DMS79 (cell line): ENCODE results near the gene RANBP3.
"Not testable (repeated sequence)": the region's sequence is repeated elsewhere in the genome, so short reads cannot be mapped to it uniquely, and the experiment has no call there.

Source experiments
- DNase-seq: peaks from one replicate; lab custom pipeline; 2025; lab: John Stamatoyannopoulos, UW

RANBP3 gene, protein sequence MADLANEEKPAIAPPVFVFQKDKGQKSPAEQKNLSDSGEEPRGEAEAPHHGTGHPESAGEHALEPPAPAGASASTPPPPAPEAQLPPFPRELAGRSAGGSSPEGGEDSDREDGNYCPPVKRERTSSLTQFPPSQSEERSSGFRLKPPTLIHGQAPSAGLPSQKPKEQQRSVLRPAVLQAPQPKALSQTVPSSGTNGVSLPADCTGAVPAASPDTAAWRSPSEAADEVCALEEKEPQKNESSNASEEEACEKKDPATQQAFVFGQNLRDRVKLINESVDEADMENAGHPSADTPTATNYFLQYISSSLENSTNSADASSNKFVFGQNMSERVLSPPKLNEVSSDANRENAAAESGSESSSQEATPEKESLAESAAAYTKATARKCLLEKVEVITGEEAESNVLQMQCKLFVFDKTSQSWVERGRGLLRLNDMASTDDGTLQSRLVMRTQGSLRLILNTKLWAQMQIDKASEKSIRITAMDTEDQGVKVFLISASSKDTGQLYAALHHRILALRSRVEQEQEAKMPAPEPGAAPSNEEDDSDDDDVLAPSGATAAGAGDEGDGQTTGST

DNA sequence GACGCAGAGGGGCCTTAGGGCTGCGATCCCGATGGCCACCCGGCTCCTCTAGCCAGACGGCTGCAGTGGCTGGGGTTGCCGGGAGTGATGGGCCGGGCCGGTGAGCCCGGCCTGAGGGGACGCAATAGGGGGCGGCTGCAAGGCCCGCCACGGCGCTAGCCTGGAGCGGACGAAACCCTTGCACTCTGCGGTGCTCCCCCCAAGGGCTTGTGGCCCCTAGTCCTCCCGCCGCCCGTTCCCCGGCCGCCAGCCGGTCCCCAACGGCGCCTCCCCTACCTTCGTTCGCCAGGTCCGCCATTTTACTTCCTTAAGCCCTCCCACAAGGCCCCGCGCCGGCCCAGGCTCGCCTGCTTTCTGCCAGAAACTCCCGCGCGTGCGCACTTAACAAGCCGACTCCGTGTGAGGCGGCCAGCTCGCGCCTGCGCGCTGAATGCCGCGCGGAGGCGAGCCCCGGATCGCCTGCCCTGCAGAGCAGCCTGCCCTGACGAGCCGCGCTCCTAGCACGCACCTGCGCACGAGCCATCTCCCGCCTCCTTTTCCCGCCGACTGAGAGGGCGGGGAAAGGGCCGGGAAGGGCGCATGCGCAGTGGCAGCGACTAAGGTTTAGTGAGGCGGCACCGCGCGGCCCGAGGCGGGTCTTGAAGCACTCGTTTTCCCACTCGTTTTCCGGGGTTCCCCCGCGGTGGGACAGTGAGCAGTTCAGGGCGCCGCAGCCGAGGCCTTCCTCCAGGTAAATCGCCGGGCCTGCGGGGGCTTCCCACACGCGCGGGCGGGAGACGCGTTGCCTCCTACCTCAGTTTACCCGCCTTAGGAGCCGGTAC lies at the start of gene RANBP3:
RANBP3 (minus strand) TSS at position 356 of the 821 bp plus-strand sequence; CDS start at position 298, 58 bp downstream.
- DNase-seq: peak; percentile 96

- no peak for DNase-seq
These were observed 48.7 kb upstream of the RANBP3 start for GRCh38 chr19:6026390-6027227.

DNA sequence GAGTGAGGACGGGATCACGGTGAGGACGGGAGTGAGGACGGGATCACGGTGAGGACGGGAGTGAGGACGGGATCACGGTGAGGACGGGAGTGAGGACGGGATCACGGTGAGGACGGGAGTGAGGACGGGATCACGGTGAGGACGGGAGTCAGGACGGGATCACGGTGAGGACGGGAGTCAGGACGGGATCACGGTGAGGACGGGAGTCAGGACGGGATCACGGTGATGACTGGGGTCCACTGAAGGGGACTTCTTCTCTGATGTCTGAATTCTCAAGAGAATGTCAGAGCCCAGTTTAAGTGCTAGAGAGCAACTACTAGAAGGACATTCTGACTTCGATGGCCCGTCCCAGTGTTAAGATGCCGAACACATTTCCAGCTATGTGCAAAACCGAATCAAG lies 46.8 kb upstream of the RANBP3 start:
- not testable (repeated sequence) for DNase-seq

DNA sequence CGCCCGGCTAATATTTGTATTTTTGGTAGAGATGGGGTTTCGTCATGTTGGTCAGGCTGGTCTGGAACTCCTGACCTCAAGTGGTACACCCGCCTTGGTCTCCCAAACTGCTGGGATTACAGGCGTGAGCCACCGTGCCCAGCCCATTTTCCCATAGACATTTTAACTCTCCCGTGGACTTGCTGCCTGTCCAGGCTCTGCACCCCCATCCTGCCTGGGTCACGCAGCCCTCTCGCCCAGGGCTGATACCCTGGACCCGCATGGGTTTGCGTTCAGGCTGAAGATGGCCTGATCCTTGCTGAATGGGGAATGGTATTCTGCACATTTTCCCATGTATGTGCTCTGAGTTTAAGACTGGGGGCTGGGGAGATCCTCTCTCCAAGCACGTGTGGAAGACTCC lies 46.0 kb upstream of the RANBP3 start:
- no peak for DNase-seq

- no peak for DNase-seq
These were observed 45.2 kb upstream of the RANBP3 start for GRCh38 chr19:6023085-6023682.

- DNase-seq: no peak
These were observed 44.7 kb upstream of the RANBP3 start for GRCh38 chr19:6022570-6023064.

DNA sequence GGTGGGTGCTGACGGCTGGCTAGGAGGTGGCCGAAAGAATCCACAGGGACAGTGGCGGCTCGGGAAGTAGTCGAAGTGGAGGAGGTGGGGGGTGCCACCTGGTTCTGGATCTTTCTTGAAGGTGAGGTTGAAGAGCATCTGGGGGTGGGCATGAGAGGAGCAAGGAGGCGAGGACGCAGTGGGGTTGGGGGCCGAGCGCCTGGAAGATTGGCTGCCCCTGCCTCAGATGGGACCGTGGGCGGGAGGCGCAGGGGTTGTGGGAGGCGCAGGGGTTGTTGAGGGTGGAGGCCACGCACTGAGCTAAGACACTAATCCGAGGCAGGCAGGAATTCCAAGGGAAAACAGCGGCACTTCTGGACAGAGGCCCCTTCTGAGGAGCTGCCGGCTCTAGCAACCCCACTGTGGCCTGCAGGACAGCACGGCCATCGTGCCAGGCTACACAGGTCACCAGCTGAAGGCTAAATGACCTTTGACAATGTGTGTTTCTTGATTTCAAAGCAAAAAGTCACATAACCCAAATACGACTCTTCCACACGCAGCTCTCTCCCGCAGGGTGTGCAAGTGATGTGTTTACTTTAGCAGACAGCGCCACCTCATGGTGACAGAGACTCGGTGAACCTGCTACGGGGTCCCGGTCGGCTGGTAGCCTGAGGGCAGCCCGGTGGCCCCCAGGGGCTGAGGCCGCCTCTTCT lies 44.1 kb upstream of the RANBP3 start:
- peak; percentile 31 for DNase-seq

DNA sequence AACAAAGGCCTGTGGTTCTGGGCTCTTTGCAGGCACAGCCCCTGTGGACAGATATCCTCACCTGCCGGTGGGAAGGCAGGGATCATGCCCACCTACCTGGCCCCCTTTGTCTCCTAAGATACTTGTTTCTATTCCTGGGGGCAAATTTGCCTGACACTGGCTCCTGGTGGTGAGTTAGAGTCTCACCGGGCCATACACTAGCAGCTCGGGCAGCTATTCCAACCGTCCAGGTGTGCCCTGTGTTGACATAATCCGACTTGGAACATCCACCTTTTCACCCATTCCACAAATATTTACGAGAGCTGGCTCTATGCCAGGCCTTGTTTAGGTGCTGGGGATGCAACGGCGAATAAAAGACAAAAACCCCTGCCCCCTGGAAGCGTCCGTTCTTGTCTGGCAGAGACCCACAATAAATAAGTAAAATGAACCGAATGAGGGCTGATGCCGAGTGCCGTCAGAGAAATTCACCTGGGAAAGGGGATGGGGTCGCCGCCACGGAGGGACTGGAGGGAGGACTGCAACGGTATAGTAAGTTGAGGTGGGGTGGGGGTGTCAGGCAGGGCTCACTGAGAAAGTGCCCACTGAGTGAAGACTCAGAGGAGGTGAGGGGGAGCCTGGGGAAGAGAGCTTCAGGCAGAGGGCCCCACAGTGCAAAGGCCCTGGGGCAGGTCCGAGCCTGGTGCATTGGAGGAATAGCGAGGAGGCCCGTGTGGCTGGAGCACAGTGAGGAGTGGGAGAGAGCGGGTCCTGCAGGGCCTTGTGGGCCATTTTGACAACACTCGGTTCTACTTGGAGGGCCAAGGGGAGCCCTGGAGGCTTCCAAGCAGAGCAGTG lies 43.2 kb upstream of the RANBP3 start:
- DNase-seq: no peak

DNA sequence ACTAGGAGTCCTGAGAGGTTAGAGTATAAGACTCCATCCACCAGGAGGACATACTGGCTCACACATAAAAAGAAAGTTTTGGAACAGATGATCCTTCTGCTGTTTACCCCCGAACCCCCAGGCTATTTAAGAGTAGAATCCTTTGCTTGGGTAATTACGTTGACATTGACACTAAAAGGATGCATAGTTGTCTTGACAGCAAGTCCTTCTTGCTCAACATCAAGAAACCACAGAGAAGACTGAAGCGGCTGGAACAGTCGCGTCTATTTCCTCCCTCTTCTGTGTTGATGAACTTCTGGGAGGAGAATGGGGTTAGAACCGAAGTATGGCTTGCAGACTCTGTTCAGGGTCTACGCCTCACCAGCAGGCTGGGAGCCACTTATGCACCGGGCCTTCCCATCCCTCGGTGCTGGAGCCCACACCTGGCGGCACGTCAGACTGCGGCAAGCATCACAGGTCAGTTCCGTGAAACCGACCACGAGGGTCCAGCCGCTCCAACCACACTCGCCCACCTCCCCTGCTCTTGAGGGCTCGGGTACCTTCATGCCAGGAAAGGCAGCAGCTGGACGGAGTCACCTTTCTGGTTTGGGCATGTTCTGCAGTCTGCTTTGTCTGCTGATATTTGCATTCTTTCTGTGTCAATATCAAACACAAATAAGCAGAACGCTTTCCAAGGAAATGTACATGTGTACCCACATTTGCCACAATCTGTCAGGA lies 42.4 kb upstream of the RANBP3 start:
- no peak for DNase-seq

DNA sequence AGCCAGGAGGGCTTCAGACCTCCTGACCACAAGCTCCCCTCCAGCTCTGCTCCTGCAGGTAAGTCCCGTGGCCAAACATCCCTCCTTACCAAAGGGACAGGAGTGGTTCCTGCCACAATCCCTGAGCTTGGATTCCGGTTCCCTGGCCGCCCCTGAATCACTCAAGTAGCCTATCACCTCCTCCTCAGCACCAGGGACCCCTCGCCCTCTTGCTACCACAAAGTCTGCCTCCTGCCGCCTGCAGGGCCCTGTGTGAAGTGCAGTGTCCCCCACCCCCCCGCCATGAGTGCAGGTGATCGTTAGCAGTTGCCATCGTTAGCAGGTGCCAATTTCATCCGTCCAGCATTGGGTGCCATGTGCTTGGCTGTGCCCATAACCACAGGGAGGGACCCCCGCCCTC lies 40.8 kb upstream of the RANBP3 start:
- DNase-seq: no peak

- no peak for DNase-seq
These were observed 39.6 kb upstream of the RANBP3 start for GRCh38 chr19:6017576-6017975.

DNA sequence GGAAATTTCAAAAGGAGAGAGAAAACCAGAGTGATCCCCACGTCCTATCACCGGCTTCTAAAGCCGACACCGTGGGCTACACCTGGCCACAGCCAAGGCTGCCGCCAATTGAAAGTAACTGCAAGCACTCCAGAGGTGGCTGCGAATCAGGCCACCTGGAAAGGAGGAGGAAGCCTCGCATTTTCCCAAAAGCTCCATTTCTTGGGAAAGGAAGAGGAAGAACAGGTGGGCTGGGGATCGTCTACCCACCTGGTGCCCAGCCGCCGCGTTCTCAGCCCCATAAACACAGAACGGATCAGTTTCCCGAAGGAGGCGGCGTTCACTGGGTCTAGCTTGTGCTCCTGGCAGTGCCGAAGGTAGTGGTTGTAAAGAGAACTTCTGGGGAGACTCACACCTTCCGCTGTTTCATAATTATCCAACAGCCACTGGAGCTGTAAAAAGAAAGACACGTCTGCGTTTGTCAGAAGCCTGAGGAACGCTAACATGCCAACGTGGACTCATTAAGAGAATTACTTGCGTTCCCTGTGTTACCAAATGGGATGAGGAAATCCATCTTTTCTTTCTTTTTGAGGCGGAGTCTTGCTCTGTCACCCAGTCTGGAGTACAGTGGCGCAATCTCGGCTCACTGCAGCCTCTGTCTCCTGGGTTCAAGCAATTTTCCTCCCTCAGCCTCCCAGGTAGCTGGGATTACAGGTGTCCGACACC lies 38.1 kb upstream of the RANBP3 start:
- no peak for DNase-seq

GRCh38 chr19:6014551-6015135 lies 36.7 kb upstream of the RANBP3 start:
- no peak for DNase-seq

DNA sequence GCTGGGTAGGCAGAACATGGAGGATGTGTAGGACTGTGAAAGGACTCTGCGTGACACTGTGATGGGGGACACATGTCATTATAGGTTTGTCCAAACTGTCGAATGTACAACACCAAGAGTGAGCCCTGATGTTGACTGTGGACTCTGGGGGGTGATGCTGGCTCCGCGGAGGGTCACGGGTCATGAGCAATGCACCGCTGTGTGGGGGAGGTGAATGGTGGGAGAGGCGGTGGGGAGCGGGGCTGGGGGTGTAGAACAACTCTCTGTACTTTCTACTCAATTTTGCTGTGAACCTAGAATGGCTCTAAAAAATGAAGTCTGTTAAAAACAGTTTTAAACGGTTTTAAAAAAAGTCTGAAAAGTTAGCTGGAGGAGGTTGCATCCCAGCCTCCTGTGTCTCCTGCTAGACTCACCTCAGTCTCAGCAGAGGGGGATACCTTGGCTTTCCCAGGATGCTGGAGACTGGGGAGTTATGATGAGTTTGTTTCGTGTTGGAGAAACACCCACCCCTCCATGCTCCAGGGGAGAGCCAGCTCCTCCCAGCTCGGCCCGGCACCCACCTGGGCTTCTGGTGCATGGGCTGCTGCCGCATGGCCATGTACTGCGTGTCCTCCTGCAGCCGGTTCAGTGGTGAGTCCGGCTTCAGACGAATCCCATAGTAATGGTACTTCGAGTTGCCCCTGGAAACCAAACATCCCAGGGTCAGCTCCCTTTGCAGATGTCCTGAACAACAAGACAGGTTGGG lies 34.7 kb upstream of the RANBP3 start:
- DNase-seq: no peak

DNA sequence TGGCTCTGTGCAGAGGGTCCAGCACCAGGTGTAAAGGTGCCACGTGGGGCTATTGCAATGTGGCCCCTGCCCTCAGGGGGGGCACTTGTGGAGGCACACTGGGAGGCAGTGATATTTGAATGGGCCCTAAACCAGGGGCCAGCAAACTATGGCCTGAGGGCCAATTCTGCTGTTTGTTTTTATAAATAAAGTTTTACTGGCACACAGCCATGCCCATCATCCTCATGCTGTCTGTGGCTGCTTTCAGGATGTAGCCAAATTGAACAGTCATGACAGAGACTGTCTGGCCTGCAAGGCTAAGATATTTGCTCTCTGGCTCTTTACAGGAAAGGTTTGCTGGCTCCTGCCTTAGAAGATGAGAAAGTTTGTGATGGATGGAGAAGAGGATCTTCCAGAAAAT lies 33.9 kb upstream of the RANBP3 start:
- DNase-seq: no peak

- DNase-seq: no peak
These were observed 33.3 kb upstream of the RANBP3 start for GRCh38 chr19:6011206-6011605.

DNA sequence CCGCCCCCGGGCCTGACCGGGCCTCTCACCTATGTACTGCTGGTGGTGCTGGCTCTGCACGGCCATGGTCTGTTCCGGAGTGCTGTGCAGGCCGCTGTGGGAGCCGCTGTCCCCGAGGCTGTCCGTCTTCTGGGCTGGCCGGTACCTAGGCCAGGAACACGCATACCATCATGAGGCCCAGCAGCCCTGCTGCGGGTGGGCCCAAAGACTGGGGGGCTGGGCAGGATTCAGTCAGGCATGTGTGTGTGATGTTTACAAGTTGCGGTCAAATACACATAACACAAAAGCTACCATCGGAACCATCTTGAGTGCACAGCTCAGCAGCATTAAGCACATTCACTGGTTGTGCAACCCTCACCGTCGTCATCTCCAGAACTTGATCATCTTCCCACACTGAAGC lies 32.2 kb upstream of the RANBP3 start:
- no peak for DNase-seq
